CD4-positive, alpha-beta T cell treated with Interleukin-1 beta for 1 hour (primary cell): ENCODE measurements around the gene GPRASP3.
"Not testable (repeated sequence)": the region's sequence is repeated elsewhere in the genome, so short reads cannot be mapped to it uniquely, and the experiment has no call there.

Experiments
- DNase-seq, 2 donors: peaks; one replicate each; pipeline ENCODE4 v3.0.0-alpha.2; 2020 to 2022

Gene GPRASP3

GRCh38 chrX:102720237-102721168 lies at the start of gene GPRASP3:
Gene GPRASP3, plus strand, starts transcription at chrX:102720743. Its CDS starts 28,253 bp downstream, at chrX:102748996.
- DNase-seq = peak; percentile 69 to 71

GRCh38 chrX:102672856-102673255 lies 47.7 kb upstream of the GPRASP3 start:
- DNase-seq = no peak

GRCh38 chrX:102677479-102677878 lies 43.1 kb upstream of the GPRASP3 start:
- DNase-seq = not testable (repeated sequence)

- DNase-seq = no peak
Measured at GRCh38 chrX:102684772-102685520, 35.6 kb upstream of the GPRASP3 start.

GRCh38 chrX:102694749-102695148 lies 25.8 kb upstream of the GPRASP3 start:
- no peak for DNase-seq

- DNase-seq = no peak
Measured at GRCh38 chrX:102696306-102696705, 24.2 kb upstream of the GPRASP3 start.

- no peak for DNase-seq
Measured at GRCh38 chrX:102697494-102697893, 23.0 kb upstream of the GPRASP3 start.

GRCh38 chrX:102708900-102709299 lies 11.6 kb upstream of the GPRASP3 start:
- DNase-seq = no peak

GRCh38 chrX:102711872-102712215 lies 8.7 kb upstream of the GPRASP3 start:
- no peak for DNase-seq

GRCh38 chrX:102712216-102712966 lies 8.2 kb upstream of the GPRASP3 start, which contains the start of gene GPRASP2:
Gene GPRASP2, plus strand, starts transcription at chrX:102712448. Its CDS starts 2,422 bp downstream, at chrX:102714870.
- DNase-seq = no peak

- peak in 1 of 2 donors; percentile 5 for DNase-seq
Measured at GRCh38 chrX:102712981-102713625, 7.4 kb upstream of the GPRASP3 start.

- DNase-seq = no peak
Measured at GRCh38 chrX:102714994-102715393, 5.5 kb upstream of the GPRASP3 start.

- DNase-seq = no peak
Measured at GRCh38 chrX:102715967-102716366, 4.6 kb upstream of the GPRASP3 start.

- DNase-seq = not testable (repeated sequence)
Measured at GRCh38 chrX:102721169-102721506, 595 bp downstream of the GPRASP3 start.

- DNase-seq = no peak
Measured at GRCh38 chrX:102723456-102723855, 2.9 kb downstream of the GPRASP3 start.

- no peak for DNase-seq
Measured at GRCh38 chrX:102727761-102728160, 7.2 kb downstream of the GPRASP3 start.

- DNase-seq = no peak
Measured at GRCh38 chrX:102728646-102729045, 8.1 kb downstream of the GPRASP3 start.

- DNase-seq = no peak
Measured at GRCh38 chrX:102739657-102740056, 19.1 kb downstream of the GPRASP3 start.

GRCh38 chrX:102744307-102744706 lies 23.8 kb downstream of the GPRASP3 start:
- no peak for DNase-seq

GRCh38 chrX:102745513-102745856 lies 24.9 kb downstream of the GPRASP3 start:
- DNase-seq = no peak

- DNase-seq = no peak
Measured at GRCh38 chrX:102745857-102746584, 25.5 kb downstream of the GPRASP3 start.

GRCh38 chrX:102765217-102765616 lies 44.7 kb downstream of the GPRASP3 start:
- DNase-seq = no peak
